ENCODE measurements around the gene POU2F1.

GRCh38 chr1:167416506-167416905, 195.8 kb downstream of the POU2F1 start:
- TF ChIP-seq CTCF (conservative IDR thresholded peaks at IDR 0.05) (no peak), EZH2 (IDR thresholded peaks at IDR 0.05; ENCODE audit: low read depth) (no peak)
